Epithelial cell of proximal tubule (primary cell): ENCODE results near the gene GRM7. TPM values are rescaled to one million over a fixed set of nuclear protein-coding genes. Genes with fewer than 3 reads are reported as not detected.
A peak's percentile ranks its signal among the peaks of the same experiment; 100 is the strongest.

Experiments used
- DNase-seq: peaks from one replicate; pipeline ENCODE4 v3.0.0-alpha.2; 2011; ENCODE audit warnings: low read depth
- H3K4me3 ChIP-seq: 2 replicates; pipeline ENCODE4 v1.5.1; 2011; ENCODE audit warnings: low read depth, mild to moderate bottlenecking, low read length
- total RNA-seq: library from RNA; depleted of rRNA; stranded (reverse); fragments of >200 nt; gene quantifications from 2 replicates; pipeline ENCODE4 v1.2.3, GENCODE V29; 2015
- TF ChIP-seq, protein P1 (sequence below): conservative IDR thresholded peaks from 2 replicates; pipeline ENCODE4 v1.5.1; 2012; ENCODE audit warnings: low read depth, mild to moderate bottlenecking, low read length

Gene GRM7
- total RNA-seq, 1 donor from 2014 or later = not detected

DNA sequence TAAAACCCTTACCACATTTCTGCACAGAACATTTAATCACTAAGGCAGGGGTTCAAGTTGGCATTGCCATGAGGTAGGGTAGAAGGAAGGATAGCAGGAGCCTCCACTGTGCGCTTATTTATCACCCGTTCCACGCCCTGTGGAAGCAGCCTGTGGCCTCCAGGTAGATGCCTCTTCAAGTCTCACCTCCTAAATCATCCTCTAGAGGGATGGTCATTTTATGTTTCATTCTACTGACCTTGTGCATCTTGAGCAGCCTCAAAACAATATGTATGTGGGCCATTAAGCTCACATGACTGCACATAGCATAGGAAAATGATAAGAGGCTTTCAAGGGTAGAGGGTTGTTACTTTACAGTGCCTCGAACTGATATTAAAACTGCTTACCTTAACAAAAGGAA is 546.2 kb downstream of the GRM7 start:
- TF ChIP-seq, protein P1, sequence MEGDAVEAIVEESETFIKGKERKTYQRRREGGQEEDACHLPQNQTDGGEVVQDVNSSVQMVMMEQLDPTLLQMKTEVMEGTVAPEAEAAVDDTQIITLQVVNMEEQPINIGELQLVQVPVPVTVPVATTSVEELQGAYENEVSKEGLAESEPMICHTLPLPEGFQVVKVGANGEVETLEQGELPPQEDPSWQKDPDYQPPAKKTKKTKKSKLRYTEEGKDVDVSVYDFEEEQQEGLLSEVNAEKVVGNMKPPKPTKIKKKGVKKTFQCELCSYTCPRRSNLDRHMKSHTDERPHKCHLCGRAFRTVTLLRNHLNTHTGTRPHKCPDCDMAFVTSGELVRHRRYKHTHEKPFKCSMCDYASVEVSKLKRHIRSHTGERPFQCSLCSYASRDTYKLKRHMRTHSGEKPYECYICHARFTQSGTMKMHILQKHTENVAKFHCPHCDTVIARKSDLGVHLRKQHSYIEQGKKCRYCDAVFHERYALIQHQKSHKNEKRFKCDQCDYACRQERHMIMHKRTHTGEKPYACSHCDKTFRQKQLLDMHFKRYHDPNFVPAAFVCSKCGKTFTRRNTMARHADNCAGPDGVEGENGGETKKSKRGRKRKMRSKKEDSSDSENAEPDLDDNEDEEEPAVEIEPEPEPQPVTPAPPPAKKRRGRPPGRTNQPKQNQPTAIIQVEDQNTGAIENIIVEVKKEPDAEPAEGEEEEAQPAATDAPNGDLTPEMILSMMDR = peak; percentile 47
- H3K4me3 ChIP-seq = no peak overlapping the region
- no peak for DNase-seq

DNA sequence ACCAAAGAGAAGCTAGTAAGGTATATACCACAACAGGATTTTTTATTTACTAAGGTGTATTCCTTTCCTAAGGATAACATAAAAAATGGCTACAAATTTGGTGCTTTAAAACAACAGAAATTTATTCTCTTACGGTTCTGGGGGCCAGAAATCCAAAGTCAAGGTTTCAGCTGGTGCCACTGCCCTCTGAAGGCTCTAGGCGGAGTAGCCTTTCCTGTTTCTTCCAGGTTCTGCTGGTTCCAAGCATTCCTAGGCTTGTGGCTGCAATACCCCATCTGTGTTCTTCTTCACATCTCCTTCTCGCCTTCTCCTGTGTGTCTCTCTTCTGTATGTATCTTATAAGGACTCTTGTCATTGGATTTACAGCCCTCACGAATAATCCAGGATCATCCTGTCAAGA is 549.9 kb downstream of the GRM7 start:
- H3K4me3 ChIP-seq = no peak overlapping the region
- no peak for DNase-seq
- TF ChIP-seq, protein P1 = peak; percentile 36

DNA sequence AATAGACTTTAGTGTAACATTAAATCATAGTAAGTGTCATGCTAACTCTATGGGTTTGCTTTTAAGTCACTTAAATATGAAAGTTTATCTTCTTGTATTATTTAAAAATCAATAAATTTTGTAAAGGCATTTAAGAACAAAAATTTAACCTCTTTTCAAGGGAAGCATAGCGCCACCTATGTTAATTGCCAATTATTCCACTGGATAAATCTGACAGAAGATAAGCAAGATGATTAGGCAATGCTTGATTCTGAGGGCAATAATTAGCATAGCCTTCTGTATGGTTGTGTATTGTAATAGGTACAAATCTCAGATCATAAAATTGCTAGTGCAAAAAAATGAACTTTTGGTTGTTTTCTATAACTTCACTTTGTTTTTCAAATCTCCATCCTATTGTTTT is 560.1 kb downstream of the GRM7 start:
- no peak for DNase-seq
- no peak overlapping the region for H3K4me3 ChIP-seq
- TF ChIP-seq, protein P1 = peak; percentile 27

DNA sequence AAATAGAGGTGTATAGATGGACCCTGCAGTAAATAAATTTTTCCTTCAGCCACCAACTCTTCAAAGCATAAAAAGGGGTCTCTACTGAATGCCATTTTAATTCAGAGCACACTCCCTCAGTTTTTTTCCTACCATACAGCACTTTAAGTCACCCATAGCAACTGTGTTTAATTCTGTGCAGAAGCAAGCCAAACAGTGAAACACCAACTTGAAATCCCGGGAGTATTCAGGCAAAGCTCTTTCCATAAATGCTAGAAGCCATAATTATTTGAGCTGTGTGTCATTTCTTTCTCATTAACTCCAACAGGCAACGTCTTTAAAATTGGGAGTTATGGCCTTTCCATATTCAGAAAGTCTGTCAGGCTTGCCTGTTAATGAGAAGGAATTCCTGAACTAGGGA is 562.1 kb downstream of the GRM7 start:
- H3K4me3 ChIP-seq = no peak overlapping the region
- DNase-seq = no peak
- TF ChIP-seq, protein P1 = no peak

DNA sequence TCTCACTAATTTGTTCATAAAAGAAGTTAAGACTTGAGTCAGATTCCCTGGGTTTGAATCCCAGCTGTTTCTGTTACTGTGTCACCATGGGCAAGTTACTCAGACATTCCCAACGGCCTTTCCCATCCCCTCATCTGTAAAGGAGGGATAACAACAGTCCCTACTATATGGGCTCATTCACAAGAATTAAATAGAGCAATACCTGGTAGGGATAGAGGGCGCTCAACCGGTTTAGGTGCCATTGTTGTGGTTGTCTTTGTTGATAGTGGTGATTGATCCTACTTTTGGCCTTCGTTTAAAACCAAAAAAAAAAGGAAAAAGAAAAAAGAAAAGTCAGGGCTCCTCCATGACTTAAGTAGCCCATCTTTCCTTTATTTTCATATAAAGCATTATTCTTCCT is 563.1 kb downstream of the GRM7 start:
- no peak for DNase-seq
- TF ChIP-seq, protein P1 = no peak
- H3K4me3 ChIP-seq = no peak overlapping the region

DNA sequence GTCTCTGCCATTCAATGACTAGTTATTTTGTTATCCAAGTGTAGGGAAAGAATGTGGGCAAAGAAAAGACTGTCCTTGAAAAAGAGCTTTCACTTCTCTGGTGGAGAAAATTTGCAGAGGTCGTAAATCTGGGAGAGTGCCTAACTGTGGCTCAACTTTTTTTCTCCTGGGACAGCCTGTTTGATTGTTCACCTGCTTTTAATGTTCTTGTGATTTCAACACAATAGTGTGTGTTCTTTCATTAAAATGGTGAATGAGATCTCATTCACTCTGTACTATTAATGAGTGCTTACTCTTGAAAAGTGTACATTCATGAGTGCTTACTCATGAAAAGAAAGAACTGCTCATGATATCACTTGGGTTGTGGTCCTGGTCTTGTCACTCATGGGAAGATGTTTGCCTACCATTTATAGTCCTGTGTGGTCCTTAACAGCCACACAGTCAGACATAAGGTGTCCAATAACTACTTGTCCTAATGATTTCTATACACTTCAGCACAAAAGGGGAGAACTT is 567.3 kb downstream of the GRM7 start:
- DNase-seq = no peak
- H3K4me3 ChIP-seq = no peak overlapping the region
- TF ChIP-seq, protein P1 = no peak

DNA sequence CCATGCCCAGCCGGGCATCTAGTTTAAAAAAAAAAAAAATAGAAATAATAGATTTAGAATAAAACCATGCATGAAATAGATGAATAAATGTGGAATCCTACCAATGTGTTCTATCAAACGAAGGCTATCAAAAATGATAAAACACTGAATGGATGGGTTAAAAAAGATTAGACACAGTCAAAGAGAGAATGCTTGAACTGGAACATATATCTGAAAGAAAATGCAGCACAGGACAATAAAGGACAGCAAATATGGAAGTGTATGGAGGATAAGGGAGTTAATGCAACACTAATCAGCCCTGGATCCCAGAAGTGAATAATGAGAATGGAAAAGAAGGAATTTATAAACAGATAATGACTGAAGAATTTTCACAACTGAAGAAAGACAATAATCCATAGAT is 571.7 kb downstream of the GRM7 start:
- TF ChIP-seq, protein P1 = no peak
- H3K4me3 ChIP-seq = no peak overlapping the region
- no peak for DNase-seq
